GM12878 (cell line): ENCODE measurements around the gene AADACL2.

Experiments
- CHD4 ChIP-seq: fragments of 200-600 bp; sonication (generic); IDR thresholded peaks from 2 replicates; pipeline ENCODE4 v1.6.1; 2016; ENCODE audit warnings: mild to moderate bottlenecking
- POLR2A ChIP-seq: IDR thresholded peaks from 2 replicates; pipeline ENCODE4 v1.6.1; 2011; ENCODE audit warnings: low read depth, mild to moderate bottlenecking, low read length
- SMC3 ChIP-seq: IDR thresholded peaks from 2 replicates; pipeline ENCODE4 v1.6.1; 2011; ENCODE audit warnings: low read length, improper control_type of control experiment, borderline replicate concordance
- ZSCAN29 ChIP-seq: fragments of 450-650 bp; IDR thresholded peaks from 2 replicates; pipeline ENCODE4 v1.6.1; 2017; ENCODE audit warnings: mild to moderate bottlenecking, moderate library complexity
- TF ChIP-seq, protein P1 (sequence below), 3 experiments: IDR thresholded peaks in 2 of 3; conservative IDR thresholded peaks in 1 of 3; 2 replicates each; pipeline ENCODE4 v1.5.1; 2011; ENCODE audit warnings: low read depth in 3 of 3, low read length in 3 of 3, mild to moderate bottlenecking in 3 of 3, control low read depth in 2 of 3, moderate library complexity in 2 of 3, inconsistent platforms in 1 of 3, mixed read lengths in 1 of 3; ENCODE audit not compliant: control insufficient read depth in 2 of 3, insufficient read depth in 1 of 3; ENCODE audit errors: extremely low read depth in 1 of 3
- TF ChIP-seq, protein P2 (sequence below): IDR thresholded peaks from 2 replicates; pipeline ENCODE4 v1.6.1; 2012; ENCODE audit warnings: low read depth, low read length, improper control_type of control experiment
- TF ChIP-seq, protein P3 (sequence below): IDR thresholded peaks from 2 replicates; pipeline ENCODE4 v1.6.1; 2012; ENCODE audit warnings: low read depth, low read length, improper control_type of control experiment
- TF ChIP-seq, protein P4 (sequence below): fragments of 450-650 bp; formaldehyde crosslinking; IDR thresholded peaks from 2 replicates; pipeline ENCODE4 v1.5.0; 2022; ENCODE audit warnings: mild to moderate bottlenecking, missing genetic modification characterization

DNA sequence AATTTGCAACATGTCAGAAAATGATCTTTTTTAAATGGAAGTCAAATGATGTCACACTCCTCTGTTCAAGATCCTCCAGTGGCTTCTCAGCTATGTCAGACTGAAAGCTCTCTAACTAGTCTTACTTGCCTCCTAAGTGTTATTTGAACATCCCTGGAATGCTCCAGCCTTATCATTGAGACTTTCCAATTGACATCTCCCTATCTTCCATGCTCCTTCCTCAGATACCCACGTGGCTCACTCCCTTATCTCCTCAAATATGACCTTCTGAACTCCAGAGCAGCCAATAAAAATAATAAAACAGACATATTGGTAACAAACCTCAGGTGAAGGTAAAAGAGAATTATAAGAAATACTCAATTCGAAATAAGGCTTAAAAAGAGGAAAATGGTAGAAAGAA, 54.7 kb downstream of the AADACL2 start:
- TF ChIP-seq POLR2A (no peak), CHD4 (no peak), SMC3 (no peak), ZSCAN29 (no peak)
- TF ChIP-seq, protein P1, sequence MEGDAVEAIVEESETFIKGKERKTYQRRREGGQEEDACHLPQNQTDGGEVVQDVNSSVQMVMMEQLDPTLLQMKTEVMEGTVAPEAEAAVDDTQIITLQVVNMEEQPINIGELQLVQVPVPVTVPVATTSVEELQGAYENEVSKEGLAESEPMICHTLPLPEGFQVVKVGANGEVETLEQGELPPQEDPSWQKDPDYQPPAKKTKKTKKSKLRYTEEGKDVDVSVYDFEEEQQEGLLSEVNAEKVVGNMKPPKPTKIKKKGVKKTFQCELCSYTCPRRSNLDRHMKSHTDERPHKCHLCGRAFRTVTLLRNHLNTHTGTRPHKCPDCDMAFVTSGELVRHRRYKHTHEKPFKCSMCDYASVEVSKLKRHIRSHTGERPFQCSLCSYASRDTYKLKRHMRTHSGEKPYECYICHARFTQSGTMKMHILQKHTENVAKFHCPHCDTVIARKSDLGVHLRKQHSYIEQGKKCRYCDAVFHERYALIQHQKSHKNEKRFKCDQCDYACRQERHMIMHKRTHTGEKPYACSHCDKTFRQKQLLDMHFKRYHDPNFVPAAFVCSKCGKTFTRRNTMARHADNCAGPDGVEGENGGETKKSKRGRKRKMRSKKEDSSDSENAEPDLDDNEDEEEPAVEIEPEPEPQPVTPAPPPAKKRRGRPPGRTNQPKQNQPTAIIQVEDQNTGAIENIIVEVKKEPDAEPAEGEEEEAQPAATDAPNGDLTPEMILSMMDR (IDR thresholded peaks at IDR 0.05 in 2 of 3, conservative IDR thresholded peaks at IDR 0.05 in 1 of 3; ENCODE audit: control insufficient read depth in 2 of 3, extremely low read depth in 1 of 3, insufficient read depth in 1 of 3, low read depth in 3 of 3, low read length in 3 of 3), result no peak
- TF ChIP-seq, protein P2, sequence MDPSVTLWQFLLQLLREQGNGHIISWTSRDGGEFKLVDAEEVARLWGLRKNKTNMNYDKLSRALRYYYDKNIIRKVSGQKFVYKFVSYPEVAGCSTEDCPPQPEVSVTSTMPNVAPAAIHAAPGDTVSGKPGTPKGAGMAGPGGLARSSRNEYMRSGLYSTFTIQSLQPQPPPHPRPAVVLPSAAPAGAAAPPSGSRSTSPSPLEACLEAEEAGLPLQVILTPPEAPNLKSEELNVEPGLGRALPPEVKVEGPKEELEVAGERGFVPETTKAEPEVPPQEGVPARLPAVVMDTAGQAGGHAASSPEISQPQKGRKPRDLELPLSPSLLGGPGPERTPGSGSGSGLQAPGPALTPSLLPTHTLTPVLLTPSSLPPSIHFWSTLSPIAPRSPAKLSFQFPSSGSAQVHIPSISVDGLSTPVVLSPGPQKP, result no peak
- TF ChIP-seq, protein P3, sequence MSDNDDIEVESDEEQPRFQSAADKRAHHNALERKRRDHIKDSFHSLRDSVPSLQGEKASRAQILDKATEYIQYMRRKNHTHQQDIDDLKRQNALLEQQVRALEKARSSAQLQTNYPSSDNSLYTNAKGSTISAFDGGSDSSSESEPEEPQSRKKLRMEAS, result no peak
- TF ChIP-seq, protein P4, sequence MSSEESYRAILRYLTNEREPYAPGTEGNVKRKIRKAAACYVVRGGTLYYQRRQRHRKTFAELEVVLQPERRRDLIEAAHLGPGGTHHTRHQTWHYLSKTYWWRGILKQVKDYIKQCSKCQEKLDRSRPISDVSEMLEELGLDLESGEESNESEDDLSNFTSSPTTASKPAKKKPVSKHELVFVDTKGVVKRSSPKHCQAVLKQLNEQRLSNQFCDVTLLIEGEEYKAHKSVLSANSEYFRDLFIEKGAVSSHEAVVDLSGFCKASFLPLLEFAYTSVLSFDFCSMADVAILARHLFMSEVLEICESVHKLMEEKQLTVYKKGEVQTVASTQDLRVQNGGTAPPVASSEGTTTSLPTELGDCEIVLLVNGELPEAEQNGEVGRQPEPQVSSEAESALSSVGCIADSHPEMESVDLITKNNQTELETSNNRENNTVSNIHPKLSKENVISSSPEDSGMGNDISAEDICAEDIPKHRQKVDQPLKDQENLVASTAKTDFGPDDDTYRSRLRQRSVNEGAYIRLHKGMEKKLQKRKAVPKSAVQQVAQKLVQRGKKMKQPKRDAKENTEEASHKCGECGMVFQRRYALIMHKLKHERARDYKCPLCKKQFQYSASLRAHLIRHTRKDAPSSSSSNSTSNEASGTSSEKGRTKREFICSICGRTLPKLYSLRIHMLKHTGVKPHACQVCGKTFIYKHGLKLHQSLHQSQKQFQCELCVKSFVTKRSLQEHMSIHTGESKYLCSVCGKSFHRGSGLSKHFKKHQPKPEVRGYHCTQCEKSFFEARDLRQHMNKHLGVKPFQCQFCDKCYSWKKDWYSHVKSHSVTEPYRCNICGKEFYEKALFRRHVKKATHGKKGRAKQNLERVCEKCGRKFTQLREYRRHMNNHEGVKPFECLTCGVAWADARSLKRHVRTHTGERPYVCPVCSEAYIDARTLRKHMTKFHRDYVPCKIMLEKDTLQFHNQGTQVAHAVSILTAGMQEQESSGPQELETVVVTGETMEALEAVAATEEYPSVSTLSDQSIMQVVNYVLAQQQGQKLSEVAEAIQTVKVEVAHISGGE, result no peak
